Omental fat pad (tissue), 4 donors: ENCODE data around the gene CLECL1. TPM values are rescaled to one million over a fixed set of nuclear protein-coding genes. Genes with fewer than 3 reads are reported as not detected.

ENCODE experiments used
- ATAC-seq: fragments of 150-250 bp; one replicate; pipeline ENCODE4 v1.9.1; 2016; ENCODE audit warnings: mild to moderate bottlenecking, moderate library complexity; ENCODE audit not compliant: low FRiP score
- DNase-seq: peaks from one replicate; pipeline ENCODE4 v3.0.0-alpha.2; 2019; ENCODE audit warnings: low spot score
- total RNA-seq, 4 donors: library from RNA; depleted of rRNA; stranded (reverse); fragments of >200 nt; gene quantifications; one replicate each; pipeline ENCODE4 v1.1.0, GENCODE V29; 2016
- TF ChIP-seq, protein P1 (sequence below), 3 donors: fragments of 450-650 bp; IDR thresholded peaks; one replicate each; pipeline ENCODE4 v1.5.1; 2016 to 2017; ENCODE audit warnings: antibody characterized with exemption in 3 of 3, mild to moderate bottlenecking in 3 of 3, moderate library complexity in 2 of 3

The CLECL1 gene
- total RNA-seq, 4 donors from 2014 or later, result 0.84 to 2.2 TPM; not detected in 2

DNA sequence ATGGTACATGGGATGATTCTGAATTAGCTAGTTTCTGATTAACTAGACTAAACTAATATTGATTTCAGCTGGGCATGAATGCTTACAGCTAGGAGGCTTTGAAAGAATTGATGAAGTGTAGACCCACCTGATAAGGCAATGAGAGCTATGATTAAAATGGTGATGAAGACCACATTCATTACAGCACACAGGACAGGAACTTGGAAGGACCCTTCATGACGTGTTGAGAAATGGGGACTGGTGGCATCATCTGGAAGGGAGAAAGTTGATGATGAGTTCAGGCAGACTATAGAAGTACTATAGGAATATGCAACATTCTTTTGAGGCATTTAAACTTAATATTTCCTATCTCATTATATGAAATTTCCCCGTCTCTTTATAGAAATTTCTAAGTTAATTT lies 23.3 kb upstream of the CLECL1 start:
- DNase-seq, result no peak
- TF ChIP-seq, protein P1, sequence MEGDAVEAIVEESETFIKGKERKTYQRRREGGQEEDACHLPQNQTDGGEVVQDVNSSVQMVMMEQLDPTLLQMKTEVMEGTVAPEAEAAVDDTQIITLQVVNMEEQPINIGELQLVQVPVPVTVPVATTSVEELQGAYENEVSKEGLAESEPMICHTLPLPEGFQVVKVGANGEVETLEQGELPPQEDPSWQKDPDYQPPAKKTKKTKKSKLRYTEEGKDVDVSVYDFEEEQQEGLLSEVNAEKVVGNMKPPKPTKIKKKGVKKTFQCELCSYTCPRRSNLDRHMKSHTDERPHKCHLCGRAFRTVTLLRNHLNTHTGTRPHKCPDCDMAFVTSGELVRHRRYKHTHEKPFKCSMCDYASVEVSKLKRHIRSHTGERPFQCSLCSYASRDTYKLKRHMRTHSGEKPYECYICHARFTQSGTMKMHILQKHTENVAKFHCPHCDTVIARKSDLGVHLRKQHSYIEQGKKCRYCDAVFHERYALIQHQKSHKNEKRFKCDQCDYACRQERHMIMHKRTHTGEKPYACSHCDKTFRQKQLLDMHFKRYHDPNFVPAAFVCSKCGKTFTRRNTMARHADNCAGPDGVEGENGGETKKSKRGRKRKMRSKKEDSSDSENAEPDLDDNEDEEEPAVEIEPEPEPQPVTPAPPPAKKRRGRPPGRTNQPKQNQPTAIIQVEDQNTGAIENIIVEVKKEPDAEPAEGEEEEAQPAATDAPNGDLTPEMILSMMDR (IDR thresholded peaks at IDR 0.05), result no peak
- no peak for ATAC-seq

DNA sequence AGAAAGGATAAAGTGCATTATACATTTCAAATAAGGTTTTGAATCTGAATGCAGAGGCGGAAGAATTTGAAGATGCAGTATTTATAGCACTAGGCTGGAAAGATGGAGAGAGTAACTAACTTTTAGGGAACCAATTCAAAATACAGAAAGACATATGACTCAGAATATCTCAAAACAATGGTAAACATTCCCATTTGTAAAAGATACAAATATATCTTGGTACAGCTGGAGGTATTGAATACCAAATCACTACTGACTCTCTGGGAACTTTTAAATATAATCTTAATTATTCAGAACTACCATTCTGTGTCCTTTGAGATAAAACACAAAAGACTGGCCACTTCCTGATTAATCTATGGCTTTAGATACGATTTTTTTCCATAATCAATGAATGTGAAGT lies 22.7 kb upstream of the CLECL1 start:
- ATAC-seq, result no peak
- DNase-seq, result no peak
- TF ChIP-seq, protein P1 (IDR thresholded peaks at IDR 0.05), result no peak

DNA sequence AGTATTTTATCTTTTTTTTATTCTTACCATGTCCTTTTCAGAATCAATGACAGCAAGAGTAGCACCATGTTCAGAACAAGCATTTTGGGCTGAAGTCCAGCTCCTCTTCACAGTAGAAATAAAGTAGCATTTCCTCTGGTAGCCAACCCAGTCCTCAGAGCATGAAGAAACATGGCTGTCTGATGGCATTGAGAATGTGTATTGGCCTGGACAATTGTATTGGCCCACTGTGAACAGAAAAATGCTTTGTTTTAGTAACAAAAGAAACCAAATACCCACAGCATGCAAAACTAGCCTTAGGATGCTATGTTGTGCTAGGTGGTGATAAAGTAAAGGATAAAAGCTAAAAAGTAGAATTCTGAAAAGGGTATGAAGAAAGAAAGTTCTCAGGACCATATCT lies 22.1 kb upstream of the CLECL1 start:
- no peak for DNase-seq
- TF ChIP-seq, protein P1 (IDR thresholded peaks at IDR 0.05), result no peak
- no peak for ATAC-seq

DNA sequence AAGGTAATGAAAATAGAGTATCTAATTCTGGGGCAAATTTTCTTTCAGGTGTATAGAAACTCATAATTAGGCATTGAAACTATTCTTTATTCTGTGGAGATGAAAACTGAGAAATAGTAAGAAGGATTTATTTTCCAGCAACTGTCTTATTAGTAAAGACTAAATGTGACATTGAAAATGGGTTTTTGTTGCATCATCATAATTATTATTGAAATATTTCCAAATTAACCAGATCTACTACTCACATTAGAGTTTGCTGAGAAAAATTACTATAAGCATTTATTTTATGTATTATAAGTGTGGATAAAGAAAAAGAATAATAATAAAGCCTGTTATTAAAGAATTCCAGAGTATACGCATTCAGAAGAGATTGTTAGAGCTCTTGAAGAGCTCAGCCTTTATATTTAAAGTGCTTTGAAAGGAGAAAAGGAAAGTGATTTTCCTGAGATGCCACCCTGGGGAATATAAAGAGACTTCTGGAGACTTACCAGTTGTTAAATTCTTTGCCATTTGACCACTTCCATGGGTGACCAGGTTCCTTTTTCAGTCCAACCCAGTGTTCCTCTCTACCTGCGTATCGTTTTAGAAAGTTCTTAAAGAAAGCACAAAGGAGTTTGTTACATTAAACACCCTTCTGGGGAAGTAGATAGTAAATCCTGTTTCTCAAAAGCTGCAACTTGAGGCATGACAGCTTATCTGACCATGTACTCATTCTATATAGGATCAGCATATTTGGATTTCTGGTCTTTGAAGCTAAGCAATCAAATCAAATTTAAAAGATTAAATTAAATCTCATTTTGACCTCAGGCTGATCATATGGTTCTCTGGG lies 21.4 kb upstream of the CLECL1 start:
- TF ChIP-seq, protein P1 (IDR thresholded peaks at IDR 0.05), result no peak
- no peak for ATAC-seq
- no peak for DNase-seq

DNA sequence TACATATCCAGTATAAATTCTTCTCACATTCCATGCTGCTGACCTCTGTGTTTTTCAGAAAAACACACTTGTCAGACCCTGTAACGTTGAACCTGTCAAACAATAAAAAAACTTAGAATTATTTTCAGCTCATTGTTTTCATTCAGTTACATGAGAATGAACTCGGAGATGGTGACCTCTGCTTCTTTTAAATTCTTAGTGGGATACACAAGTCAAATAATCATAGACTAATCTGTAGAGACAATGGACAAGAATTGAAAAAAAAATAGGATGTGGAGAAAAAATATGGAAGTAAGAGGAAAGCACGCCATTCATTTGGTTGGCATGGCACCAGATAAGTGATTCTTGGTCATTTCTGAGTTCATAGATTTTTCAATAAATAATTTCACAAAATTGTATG lies 20.6 kb upstream of the CLECL1 start:
- TF ChIP-seq, protein P1 (IDR thresholded peaks at IDR 0.05), result no peak
- no peak for ATAC-seq

DNA sequence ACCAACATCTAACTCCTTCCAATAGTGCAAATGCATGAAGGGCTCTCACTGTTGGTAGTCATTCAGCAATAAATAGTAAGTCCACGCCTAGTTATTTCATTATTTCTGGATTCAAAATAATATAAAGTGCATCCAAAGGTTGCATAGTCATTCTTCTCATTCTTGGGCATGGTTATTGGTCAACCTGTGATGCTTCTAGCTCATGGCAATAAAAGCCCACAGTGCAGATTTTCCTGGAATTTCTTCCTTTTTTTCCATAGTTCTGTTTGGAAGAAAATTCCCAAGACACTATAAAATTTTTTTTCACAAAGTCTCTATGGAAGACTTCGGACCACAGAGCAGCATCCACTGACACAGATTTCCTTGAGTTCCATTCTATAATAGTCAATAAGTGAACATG lies 20.2 kb upstream of the CLECL1 start:
- ATAC-seq, result no peak
- no peak for DNase-seq
- TF ChIP-seq, protein P1 (IDR thresholded peaks at IDR 0.05), result no peak

More for the DNA sequence above, 20.6 kb upstream of the CLECL1 start:
- DNase-seq, result no peak
